NOMO-1 treated with DMSO at 0.1 percent for 48 hours (cell line): ENCODE measurements around the gene CCK.

Experiments
- DNase-seq: peaks from one replicate; lab custom pipeline; 2025; ENCODE audit not compliant: unreplicated experiment; lab: John Stamatoyannopoulos, UW

The CCK gene

DNA sequence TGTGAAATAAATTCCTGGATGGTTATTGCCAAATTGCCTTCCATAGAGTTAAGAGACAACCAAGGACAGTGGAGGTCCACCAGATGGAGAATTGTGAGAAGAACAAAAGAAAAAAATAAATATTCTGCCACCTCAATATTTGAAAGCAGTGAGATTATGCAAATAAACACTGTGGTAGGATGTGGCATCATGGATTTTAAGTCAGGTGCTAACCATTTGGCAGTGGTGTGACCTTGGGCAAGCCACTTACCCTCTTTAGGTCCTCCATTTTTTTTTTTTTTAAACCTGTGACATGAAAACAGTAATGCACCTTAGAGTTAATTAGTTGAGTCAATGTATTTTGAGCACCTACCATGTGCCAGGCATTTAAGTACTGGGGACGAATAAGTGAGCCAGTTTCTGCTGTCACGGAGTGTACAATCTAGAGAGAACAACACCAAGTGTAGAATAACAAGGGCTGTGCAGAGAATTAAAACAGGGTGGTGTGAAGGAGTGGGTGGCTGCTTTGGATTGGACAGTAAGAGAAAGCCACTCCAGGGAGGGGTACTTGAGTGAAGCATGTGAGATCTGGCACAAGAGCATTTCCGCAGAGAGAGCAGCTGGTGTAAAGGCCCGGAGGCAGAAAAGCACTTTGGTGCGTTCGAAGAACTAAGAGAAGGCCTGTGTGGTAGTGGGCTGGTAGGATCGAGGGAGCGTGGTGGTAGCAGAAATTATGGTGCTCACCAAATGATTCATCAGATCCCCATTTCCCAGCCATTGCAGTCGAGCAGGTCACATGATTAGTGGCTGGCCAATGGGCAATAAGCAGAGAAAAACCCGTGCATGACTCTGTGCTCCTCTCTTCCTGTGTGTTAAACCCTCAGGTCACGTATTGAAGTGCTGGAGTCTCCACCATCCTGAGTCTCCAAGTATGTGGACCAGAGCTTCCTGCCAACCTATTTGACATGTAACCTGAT, 39.2 kb downstream of the CCK start:
- no peak for DNase-seq

DNA sequence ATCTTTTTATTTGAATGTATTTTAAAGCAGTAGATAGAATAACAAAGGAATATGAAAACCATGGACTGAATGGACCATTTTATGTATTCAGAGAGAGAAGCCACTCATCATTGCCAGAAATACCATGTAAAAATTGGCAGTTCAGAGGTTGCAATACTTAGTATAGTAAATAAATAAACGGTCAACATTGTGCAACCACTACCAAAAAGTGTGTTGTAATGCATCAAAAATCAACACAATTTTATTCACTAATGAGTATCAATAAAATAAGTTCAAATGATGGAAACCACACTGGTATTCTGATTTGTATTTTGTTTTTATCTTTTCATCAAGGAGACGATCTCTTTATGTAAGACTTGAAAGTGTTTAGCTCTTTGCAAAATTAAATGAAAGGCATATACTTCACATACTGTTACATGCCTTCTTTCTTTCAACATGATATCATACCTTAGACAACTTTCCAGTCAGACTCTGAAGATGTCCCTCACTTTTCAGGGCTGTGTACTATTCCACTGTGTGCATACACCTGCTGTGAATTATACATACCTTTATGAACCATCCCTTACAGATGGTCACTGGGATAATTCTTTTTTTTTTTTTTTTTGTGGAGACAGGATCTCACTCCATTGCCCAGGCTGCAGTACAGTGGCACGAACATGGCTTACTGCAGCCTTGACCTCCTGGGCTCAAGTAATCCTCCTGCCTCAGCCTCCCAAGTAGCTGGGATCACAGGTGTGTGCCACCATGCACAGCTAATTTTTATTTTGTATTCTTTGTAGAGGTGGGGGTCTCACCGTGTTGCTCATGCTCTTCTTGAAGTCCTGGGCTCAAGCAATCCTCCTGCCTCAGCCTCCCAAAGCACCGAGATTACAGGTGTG, 40.3 kb downstream of the CCK start:
- no peak for DNase-seq

DNA sequence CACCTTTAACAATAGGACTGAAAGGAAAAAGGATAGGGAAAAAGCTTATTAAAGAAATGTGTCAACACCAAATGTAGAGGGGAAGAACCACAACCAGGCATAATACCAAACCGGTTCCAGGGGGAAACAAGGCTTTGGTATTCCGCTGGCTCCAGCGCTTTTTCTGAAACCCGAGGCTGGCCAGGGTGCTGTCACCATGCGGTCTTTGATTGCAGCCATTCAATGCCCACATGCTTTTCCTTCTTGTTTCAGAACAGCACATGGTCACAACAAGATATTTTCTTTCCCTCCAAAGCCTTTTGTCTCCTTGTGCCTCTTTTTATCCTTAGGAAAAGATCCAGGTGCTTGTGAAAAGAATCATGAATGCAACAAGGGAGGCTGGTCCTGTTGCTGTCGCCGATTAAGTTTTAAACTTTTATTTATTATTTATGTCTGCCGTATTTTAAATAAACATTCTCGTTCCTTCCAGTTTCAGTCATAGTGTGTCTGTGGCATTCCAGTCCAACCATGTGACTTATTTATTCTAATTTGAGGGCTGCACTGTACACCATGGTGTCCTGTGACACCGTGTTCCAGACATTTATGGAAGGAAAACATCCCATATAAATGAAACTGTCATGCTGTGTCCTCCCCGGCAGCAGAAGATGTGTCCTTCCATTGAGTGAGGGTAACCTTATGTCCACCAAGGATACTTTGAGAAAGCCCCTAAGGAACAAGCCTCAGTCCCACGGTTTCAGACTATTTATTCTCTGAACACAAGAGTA, 41.1 kb downstream of the CCK start:
- DNase-seq = no peak

DNA sequence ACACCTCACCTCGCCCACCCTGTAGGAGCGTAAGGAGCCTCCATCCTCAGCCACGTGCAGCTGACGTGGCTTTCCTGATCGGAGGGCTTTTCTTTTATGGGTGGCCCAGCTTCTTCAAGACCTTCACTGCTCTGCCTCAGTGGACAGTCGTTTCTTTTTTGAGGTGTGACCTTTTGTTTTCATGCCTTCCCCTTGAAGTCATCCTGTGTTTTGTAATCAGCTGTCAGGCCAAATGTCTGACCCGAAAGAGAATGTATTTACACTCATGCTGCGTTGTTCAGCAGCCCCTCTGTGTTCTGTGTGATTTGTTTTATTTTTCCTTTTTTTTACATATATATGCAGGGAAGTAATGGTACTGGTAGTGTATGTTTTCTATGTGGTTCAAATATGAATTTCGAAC, 41.8 kb downstream of the CCK start:
- DNase-seq = no peak

DNA sequence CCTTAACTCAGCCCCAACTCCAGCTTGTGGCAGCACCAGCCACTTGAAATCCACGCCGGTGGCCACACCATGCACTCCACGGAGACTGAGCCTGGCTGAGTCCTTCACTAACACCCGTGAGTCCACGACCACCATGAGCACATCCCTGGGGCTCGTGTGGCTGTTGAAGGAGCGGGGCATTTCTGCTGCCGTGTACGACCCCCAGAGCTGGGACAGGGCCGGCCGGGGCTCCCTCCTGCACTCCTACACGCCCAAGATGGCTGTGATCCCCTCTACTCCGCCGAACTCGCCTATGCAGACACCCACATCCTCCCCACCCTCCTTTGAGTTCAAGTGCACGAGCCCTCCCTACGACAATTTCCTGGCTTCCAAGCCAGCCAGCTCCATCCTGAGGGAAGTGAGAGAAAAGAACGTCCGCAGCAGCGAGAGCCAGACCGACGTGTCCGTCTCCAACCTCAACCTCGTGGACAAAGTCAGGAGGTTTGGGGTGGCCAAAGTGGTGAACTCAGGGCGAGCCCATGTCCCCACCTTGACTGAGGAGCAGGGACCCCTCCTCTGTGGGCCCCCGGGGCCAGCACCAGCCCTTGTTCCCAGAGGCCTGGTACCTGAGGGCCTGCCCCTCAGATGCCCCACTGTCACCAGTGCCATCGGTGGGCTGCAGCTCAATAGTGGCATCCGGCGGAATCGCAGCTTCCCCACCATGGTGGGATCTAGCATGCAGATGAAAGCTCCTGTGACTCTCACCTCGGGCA, 42.9 kb downstream of the CCK start:
- no peak for DNase-seq

DNA sequence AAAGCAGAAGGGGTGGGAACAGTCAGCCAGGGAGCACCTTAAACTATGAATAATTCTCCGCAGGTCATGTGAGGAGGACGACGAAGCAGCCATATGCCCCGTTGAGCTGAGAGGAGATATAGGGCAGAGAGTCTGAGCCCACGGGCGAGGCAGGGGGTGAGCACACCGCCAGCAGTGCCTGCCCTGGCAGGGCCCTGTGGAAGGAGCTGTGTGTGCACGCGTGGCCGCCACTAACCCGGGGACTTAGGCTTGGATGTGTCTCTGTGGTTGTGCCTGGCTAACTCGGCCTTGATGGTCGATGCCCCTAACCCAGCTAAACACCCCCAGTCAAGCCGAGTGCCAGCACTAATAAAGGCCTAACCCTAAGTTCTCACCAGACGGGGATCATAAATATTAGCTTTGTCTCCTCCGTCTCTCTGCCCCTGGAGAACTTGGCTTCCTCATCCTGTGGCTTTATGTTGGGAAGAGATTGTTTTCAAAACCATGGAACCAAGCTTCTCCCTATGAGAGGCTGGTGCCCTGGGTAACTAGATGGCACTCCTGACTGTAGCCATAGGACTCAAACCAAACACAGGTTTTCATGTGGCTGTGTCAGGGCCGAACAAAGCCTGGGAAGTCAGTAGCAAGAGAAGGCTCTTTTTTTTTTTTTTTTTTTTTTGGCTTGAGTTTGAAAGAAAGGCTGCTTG, 45.4 kb downstream of the CCK start:
- no peak for DNase-seq

DNA sequence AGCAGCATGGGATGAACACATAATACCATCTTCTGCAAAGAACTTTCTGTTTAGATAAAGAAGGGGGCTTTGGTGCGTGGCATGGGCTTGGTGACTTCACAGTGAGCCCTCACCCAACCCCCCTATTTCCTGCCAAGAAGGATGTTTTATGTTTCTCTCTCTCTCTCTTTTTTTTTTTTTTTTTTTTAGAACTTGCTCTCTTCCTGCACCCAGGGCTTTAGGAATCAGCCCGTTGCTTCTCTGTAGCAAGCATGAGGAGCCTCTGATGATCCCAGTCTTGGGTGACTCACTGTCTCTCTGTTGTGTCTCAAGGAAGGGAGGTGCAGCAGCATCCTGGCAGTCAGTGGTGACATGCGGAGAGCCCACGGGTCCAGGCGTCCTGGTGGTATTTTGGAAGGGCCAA, 49.1 kb downstream of the CCK start:
- DNase-seq = no peak

DNA sequence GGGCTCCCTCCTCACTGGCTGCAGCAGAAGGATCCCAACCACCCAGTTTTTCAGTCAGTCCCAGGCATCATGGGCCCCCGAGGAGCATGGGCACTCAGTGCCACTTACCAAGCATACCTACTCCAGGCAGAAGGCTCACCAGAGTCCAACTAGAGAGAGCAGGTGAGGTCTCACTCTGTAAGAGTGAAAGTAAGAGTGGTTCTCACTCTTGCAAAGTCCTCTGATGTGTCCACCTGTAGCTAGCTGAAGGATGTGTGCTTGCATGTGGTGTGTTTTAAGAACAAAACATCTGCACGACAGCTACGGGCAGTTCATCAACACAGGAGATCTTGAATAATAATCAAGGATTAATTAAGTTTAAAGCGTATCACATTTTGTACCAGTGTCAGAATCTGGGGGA, 49.7 kb downstream of the CCK start:
- DNase-seq = no peak

DNA sequence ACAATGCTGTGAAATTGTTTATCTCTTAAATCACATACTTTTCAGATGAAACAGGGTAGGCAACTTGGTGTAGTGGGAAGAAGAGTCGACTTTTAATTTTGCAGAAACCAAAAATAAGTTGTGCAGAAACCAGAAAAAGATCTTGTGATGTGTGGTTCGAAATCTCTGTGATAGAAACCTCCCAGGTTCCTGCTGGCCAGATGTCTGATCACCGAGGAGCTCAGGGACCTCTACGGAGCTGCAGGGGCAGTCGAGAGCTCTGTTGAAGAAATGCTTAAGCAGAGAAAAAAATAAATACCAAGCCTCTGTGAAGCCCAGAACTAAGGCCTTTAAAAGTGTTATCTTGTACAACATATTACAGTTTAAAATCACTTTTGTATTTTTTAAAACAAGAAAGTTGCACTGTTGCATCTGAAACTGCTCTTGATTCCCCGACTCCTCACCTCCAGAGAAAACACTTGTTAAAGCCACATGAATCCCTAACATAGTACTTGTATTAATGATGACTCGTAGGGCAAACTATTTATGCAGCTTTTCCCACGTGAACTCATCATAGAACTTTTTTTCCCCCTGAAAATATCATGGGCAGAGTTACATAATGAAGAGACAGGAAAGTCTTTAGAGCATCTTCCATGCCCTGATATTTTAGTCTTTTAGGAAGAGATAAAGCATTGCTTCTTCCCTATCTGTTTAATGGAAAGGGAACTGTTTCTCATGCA, 51.3 kb downstream of the CCK start:
- DNase-seq = no peak

DNA sequence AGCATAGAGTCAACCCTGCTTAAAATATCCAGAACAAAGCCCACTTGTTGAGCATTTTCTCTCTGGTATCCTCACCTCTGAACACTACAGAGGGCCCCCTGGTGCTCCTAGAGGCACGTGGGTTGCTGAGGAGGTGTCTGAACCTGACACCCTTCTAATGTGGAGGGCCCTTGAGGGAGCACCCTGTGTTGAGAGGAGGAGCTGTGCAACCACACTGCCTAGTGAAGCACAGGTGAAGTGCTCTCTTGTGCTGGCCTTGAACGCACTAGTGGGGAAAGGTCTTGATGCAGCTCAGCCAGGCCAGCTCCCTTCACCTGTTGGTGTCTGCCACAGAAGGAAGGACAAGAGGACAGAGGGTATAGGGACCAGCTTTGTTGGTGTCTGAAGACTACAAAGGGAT, 51.9 kb downstream of the CCK start:
- no peak for DNase-seq

DNA sequence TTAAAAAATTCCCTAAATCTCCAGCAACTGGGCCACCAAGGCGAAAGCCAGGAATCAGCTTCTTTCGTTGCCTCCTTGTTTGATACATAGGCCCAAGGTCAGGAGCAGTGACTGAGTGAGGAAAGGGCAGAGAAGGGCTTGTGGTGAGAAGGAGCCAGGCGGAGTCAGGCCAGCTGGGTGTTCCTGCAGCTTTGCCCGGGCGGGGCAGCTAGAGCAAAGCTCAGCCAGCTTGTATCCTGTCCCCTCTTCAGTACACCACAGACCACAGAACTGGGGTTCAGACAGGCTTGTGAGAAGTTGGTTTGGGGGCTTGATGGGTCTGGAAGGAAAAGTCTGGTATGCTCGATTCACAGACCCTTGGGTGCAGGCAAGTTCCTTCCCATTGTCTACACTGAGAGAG, 52.6 kb downstream of the CCK start:
- DNase-seq = no peak

DNA sequence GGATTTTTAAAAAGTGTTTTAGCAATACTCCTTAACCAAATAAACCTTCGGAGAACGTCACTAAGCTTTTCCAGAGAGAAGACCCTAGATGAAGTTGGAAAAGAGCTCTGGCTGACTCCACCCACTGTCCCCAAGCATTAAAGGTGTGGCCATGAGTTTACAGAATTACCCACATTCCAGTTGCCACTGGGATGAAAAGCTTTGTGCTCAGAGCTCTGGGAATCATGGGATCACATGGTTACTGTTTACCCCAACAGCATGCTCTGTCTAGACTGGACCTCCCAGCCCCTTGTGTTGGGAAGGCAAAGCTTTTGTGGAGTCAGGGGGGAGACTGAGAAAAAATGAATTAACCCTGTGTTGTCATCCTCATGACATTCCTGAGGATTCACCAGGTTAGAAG, 55.3 kb downstream of the CCK start:
- DNase-seq = no peak

DNA sequence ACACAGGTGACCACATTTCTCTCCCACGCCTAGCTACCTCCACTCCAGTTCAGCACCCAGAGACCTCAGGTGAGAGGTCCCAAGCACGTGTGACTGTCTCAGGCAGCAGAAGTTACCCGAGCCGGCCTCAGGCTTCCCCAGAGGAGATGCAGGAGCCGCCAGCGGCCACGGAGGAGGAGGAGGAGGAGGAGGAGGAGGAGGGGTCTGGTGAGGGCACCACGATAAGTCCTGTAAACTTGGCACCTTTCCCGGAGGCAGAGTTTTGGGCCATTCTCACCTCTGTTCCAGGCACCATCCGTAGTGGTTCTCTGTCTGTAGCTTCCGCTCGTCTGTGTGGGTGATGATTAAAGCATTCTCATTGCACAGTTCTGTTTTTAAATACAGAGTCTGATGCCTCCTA, 56.1 kb downstream of the CCK start:
- DNase-seq = no peak
